ENCODE data around the gene LYRM2.

The LYRM2 gene, protein sequence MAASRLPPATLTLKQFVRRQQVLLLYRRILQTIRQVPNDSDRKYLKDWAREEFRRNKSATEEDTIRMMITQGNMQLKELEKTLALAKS

DNA sequence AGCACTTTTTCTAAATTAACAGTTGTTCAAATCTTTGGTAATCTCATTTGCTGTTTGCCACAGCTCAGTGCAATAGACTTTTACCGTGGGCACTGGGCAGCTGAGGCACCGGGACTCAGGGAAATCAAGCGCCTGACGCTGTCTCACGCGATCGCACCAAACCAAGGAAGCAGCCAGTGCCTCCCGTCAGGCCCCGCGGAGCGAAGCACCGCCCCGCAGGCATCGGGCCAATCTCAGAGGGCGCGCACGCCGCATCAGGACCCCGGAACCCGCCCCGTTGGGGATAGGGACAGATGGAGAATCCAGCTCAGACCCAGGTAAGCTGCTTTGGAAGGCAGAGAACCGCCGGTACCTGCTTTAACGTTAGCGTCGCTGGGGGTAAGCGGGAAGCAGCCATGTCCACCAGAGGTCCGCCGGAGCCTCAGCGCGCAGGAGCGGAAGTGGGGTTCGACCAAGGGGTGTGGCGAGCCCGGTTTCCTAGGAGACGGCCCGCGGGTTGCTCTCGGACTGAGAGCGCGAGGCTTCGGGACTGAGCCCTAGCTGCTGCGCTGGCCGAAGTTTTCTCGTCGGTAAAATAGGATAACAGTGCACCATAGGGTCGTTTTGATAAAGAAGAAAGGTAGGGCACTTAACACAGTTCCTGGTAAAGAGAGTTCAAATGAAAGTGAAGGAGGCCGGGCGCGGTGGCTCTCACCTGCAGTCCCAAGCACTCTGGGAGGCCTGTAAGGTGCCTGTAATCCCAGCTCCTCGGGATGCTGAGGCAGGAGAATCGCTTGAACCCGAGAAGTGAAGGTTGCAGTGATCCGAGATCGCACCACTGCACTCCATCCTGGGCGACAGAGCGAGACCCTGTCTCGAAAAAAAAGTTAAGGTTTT, at the start of gene LYRM2:
TSS of gene LYRM2 (minus strand) at position 428 of the 876 bp plus-strand sequence. CDS start at position 397, 31 bp downstream.
- peak; percentile 91 to 94 for DNase-seq

DNA sequence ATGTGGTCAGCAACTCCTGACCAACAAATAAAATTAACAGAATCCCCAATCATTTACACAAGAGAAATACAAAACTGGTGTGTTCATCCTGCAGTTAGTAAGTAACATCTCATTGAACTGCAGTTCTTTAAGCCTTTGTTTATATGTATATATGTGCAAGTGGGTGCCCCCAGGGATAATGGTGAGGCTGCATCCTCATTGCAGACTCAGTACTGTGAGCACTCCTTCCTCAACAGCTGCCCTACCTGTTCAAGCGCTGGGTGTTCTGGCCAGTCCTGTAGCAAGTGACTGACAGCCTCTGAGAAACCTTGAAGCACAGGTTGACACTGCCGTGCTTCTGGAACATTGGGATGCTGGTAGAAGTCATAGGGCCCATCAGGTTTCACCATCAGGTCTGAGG, 49.8 kb upstream of the LYRM2 start:
- DNase-seq, result no peak

GRCh38 chr6:89685311-89685710, 46.8 kb upstream of the LYRM2 start:
- DNase-seq, result no peak

GRCh38 chr6:89682991-89683390, 44.4 kb upstream of the LYRM2 start:
- no peak for DNase-seq

DNA sequence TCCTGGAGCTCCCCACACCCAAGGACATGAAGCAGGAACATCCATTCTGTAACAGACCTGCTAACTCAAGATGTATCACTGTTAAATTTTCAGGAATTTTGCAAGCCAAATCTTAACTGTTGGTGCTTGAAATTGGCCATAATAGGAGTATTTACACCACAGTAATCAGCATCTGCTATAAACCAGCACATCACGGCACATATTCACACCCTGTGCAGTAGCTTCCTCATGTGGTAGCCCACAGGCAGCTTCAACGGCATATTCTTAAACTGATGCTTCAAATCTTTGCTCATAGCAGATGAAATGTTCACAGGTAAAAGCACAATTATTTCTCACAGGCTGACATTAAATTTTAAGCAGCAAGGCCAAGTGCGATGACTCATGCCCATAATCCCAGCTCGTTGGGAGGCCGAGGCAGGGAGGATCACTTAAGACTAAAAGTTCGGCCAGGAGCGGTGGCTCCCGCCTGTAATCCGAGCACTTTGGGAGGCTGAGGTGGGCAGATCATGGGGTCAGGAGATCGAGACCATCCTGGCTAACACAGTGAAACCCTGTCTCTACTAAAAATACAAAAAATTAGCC, 43.5 kb upstream of the LYRM2 start:
- DNase-seq, result no peak

GRCh38 chr6:89680551-89680950, 42.0 kb upstream of the LYRM2 start:
- DNase-seq, result no peak

DNA sequence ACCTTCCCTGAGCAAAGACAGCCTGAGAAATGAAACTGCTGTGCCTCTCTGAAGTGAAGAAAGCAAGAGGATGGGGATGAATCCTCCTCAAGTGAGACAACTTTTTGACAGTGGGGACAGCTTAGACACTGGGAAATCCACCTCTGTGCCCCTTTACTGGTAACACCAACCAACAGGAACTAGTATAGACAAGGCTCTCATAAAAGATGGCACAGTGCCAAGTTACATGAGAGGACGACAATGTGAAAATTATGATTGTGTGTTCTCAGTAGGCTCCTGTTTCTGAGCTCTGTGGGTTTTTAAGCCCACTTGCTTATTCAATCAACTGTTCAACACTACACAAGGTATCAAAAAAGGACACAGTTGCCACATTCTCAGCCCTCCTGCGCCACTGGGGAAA, 41.6 kb upstream of the LYRM2 start:
- DNase-seq, result peak in 1 of 2 experiments; percentile 23

- DNase-seq, result no peak
These were observed 40.9 kb upstream of the LYRM2 start for GRCh38 chr6:89679215-89680120.

GRCh38 chr6:89678531-89678930, 40.0 kb upstream of the LYRM2 start:
- no peak for DNase-seq

DNA sequence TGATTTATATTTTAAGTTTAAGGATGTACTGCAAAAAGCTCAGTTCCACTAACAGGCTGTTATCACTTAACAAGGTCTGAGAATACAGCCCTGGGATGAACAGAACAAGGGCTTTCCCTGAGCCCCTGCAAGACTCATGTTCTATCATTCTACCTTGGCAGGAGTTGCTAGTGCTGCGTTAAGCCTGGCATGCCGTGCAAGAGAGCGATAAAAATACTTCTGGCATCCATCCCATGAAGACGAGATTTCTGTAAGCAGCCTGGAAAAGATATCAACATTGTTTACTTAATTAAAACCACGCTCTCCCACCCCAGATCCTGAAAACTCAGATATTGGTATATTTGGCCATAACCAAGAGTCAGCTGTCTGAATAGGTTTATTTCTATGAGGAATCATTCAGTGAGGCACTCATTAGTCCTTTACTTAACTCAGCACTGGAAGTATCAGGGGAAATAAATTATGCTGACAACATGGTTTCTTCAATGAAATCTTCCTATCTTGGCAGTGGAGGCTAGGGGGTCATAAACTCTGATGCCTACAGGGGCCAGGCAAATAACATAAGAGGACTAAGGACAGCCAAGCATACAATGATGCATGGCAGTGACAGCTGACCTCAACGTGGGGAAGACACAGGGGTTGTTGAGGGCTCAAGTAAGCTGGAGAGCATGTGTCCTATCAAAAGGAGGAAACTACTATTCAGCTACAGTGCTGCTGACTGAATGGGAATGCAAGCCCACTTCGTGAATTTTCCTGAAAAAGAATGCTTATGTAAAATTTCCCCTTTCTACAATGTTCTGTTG, 37.6 kb upstream of the LYRM2 start:
- DNase-seq, result no peak

- no peak for DNase-seq
These were observed 32.5 kb upstream of the LYRM2 start for GRCh38 chr6:89670935-89671565.

- no peak for DNase-seq
These were observed 30.5 kb upstream of the LYRM2 start for GRCh38 chr6:89669002-89669401.

DNA sequence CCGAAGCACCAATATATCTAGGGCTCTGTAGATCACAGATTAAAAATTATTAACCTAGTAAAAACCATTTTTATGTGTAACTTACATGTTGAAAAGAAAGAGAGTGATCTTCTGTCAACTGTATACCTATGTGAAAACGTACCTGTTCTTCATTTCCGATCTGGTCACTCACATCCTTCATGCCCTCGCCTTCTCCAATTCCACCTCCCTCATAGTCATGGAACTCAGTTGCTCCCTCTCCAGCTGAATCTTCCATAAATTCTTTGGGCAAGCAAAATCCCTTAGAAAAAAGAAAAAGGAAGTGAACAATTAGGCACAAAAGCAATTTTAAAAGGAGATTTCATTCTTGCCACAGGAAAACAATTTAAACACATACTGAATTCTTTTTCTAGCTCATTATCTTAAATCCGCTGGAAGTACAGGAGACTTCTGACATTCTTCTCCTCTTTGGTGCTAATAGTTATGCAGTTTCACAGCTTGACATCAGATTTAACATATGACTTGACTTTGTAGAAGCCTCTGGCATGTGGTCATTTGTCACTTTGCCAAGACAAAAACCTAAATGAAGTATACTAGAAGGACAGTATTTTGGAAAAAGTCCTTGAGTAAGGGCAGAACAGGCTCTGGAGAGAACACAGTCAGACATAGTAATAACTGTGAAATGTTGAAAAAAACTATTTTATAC, 29.5 kb upstream of the LYRM2 start:
- DNase-seq, result no peak

DNA sequence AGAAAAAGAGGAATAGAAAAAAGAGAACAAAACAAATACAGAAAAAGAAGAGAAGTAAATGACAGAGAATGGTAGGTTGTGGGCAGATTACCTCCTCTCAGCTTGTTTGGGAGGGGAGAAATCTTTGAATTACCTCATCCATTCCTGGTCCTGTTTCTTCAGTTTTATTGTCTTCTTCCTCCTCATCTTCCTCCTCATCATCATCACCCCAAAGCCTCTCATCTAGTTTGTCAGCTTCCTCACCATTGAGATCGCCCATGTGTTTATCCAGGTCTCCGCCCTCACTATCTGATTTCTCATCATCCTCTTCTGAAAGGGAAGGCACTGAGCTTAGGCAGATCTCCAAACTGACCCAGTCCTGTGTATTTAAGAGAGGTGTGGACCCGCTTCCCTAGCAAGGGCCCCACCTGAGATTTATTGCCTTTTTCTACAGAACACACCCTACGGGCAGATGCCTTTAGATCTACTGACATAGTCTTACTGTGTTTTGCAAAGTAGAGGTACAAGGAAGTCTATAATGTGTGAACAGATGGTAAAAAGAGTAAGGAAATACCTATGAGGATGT, 24.2 kb upstream of the LYRM2 start:
- DNase-seq, result no peak

DNA sequence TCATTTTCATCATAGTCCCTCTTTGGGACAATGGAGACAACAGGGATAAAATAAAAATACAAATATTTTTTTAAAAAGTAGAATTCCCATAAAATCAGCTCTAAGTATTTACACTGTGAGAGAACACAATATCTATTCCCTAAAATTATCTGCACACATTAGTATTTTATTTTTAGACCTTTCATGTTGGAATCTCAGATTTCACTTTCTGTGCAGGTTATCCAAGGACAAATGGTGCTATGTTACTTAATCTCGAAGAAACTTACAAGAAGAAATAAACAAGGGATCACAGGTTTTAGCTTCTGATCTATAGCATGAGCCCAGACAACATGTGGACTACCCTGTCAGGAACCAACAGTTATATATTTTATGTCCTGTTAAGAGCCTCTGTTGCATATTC, 23.0 kb upstream of the LYRM2 start:
- no peak for DNase-seq

DNA sequence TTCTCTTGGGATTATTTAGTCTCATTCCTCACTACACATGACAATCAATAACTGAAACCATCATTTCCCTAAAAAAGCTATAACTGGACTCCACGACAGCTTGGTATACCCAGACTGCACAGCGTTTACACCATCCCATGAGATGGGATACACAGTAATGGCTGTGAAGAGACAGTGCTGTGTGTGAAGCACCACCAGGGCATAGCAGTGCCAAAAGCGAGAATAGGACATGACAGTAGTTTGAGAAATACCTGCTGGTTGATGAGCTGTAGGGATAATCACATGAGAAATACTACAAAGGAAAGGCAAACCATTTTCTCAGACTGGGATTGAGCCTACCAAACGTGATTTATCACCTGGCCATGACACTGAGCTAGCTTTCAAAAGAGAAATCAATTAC, 22.4 kb upstream of the LYRM2 start:
- no peak for DNase-seq

DNA sequence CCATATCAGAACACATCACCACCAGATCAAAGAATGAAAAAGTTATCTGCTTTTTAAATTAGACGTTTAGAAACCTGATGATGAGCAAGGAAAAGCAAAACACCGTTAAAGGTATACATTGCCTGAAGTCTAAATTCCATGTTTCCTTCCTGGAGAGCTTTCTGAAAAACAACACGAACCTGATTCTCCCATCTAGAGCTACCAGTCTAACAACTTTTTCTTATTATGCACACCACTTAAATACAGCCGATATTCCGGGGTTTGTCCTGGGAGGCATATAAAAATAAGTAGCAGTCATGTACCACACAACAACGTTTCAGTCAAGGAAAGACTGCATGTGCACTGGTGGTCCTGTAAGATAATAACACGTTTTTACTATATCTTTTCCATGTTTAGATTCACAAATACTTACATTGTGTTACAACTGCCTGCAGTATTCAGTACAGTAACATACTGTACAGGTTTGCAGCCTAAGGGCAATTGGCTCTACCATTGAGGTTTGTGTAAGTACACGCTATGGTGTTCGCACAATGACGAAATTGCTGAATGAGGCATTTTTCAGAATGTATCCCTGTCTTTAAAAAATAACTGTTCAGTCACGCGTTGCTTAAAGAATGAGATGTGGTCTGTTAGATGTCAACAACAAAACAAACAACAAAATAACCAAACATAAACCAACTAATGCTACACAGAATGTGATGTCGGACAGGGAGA, 19.1 kb upstream of the LYRM2 start:
- DNase-seq, result no peak

DNA sequence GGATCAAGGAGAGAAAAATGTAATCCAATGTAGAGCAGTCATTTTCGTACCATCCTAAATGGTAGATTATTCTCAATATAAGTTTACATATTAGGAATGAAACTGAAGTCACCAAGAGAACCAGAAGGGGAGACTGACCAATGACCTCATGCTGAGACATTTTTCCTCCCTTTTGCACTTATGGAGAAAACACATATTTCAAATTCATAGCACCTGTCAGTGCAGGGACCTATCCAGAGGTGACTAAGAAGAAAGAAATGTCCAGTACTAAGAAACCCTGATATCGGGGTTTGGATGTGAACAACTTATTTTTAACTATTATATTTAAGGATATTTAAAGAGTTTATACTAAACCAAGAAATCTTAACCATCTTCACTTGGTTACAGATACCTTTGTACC, 16.6 kb upstream of the LYRM2 start:
- no peak for DNase-seq

DNA sequence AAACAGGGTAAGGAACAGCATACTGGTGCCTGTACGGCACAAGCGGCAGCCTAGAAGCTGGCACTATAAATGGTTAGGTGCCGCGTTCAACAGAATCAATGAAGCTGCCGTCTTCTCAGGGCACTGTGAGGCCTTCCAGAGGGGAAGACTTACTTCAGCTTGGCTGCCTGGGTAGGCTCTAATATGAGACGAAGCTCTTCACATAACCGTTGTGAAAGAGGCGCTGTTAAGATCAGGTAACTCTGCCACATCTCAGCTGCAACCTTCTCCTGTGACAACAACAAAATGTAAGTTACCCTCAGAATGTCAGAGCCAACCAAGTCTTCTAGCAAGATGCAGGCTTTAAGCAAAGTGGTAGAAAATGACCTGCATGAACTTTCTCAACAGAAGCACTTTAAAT, 12.0 kb upstream of the LYRM2 start:
- no peak for DNase-seq

DNA sequence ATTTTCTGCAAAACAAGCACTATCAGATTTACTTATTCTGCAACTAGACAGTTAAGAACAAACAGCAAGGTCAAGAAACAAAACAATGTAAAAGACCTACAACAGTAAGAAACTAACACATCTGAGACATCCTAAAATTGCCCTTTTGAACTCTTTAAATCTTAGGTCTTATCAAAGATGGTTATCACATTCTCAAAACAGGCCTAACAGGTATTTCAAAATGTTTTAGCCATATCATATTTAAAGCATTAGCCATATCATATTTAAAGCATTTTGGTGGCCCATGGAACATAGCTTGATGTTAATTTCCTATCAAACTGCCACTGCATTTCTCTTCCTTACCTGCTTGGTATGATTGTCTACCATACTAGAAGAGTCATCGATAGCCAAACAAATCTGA, 11.1 kb upstream of the LYRM2 start:
- DNase-seq, result no peak

Data from NCI-H2081 (cell line).